Nephron (organoid): ENCODE measurements around the gene BCL7B.
A peak's percentile ranks its signal among the peaks of the same experiment; 100 is the strongest.
"Not testable (repeated sequence)": the region's sequence is repeated elsewhere in the genome, so short reads cannot be mapped to it uniquely, and the experiment has no call there.

Source experiments
- H3K27ac Mint-ChIP-seq, 3 experiments: 2 replicates each; pipeline ENCODE4 v1.8.0; 2020; ENCODE audit warnings: mixed read lengths in 3 of 3, mild to moderate bottlenecking in 2 of 3, moderate library complexity in 1 of 3
- H3K27me3 Mint-ChIP-seq: 2 replicates; pipeline ENCODE4 v1.8.0; 2021; ENCODE audit warnings: low read depth, mild to moderate bottlenecking, moderate library complexity, mixed read lengths
- H3K36me3 Mint-ChIP-seq: 2 replicates; pipeline ENCODE4 v1.8.0; 2020; ENCODE audit warnings: low read depth, mixed read lengths
- H3K4me1 Mint-ChIP-seq: 2 replicates; pipeline ENCODE4 v1.8.0; 2020; ENCODE audit warnings: mixed read lengths
- H3K4me3 Mint-ChIP-seq, 3 experiments: 2 replicates each; pipeline ENCODE4 v1.8.0; 2020; ENCODE audit warnings: mild to moderate bottlenecking in 3 of 3, mixed read lengths in 3 of 3, moderate library complexity in 2 of 3
- H3K9me3 Mint-ChIP-seq: 2 replicates; pipeline ENCODE4 v1.8.0; 2020; ENCODE audit warnings: mixed read lengths
- CTCF ChIP-seq, 3 experiments: fragments of 200-600 bp; sonication (generic); IDR thresholded peaks; one replicate each; pipeline ENCODE4 v1.5.0; 2021; ENCODE audit warnings: antibody characterized with exemption in 3 of 3; ENCODE audit not compliant: unreplicated experiment in 3 of 3

Gene BCL7B

DNA sequence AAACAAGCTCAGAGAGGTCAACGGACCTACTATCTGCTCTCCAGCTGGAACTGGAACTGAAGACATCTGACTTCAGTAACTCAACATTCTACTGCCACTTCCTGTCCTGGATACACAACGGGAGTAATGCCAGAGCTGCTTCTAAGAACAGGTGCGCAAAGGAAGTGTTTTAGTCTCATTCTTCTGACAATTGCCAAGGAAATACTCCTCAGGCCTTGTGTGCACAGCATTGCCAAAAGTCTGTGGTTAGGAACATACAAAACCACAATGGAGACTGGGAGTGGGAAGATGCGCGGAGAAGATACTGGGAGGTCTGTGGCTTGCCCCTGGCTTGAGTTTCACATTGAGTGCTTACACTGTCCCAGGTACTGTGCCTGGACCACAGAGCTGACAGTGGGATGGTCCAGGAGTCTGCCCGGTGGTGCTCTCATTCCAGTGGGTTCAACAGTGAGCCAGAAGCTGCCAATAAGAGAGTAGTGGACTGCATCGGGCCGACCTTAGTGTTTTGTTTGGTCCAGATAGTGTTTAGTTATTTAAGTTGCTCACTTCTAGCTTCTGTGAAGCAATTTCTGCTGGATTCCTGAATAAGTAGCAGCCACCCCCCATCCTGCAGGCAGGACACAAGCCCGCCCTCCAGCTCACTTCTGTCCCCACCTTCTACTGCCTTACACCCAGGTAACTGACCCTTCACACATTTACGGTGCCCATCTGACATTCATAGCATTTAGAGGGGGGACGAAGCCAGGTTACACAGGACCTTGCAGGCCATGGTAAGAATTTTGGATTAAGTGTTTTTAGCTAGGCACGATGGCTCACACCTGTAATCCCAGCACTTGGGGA is 10.6 kb upstream of the BCL7B start:
- no peaks in the 10 kb centered on the region for H3K4me1 Mint-ChIP-seq
- H3K27ac Mint-ChIP-seq = no peak overlapping the region
- H3K36me3 Mint-ChIP-seq = peaks cover 39% of the 10 kb centered on the region
- H3K27me3 Mint-ChIP-seq = no peaks in the 10 kb centered on the region
- TF ChIP-seq CTCF (IDR thresholded peaks at IDR 0.05; ENCODE audit: unreplicated experiment in 3 of 3) = no peak
- H3K4me3 Mint-ChIP-seq = no peak overlapping the region
- H3K9me3 Mint-ChIP-seq = no peaks in the 10 kb centered on the region

DNA sequence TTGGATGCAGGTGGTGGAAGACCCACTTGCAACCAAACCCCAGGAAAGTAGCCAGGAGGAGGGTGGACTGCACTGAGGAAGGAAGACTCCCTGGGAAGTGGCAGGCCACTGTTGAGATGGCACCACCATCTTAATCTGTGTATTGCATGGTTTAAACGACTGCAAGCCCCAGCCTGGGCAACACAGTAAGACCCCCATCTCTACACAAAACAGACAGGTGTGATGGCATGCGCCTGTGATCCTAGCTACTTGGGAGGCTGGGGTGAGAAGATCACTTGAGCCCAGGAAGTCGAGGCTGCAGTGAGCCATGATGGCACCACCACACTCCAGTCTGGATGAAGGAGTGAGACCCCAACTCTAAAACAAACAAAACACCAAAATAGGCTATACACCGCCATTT is 9.7 kb upstream of the BCL7B start:
- Mint-ChIP-seq H3K36me3 (peaks cover 30% of the 10 kb centered on the region), H3K4me1 (no peaks in the 10 kb centered on the region), H3K27me3 (no peaks in the 10 kb centered on the region), H3K9me3 (no peaks in the 10 kb centered on the region), H3K27ac (no peak overlapping the region), H3K4me3 (no peak overlapping the region)
- TF ChIP-seq CTCF (IDR thresholded peaks at IDR 0.05; ENCODE audit: unreplicated experiment in 3 of 3) = no peak

DNA sequence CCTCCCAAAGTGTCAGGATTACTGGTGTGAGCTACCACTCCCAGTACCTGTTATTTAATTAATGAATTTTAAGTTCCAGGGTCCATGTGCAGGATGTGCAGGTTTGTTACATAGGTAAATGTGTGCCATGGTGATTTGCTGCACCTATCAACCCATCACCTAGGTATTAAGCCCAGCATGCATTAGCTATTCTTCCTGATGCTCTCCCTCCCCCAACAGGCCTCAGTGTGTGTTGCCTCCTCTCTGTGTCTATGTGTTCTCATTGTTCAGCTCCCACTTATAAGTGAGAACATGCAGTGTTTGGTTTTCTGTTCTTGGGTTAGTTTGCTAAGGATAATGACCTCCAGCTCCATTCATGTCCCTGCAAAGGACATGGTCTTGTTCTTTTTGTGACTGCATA is 8.9 kb upstream of the BCL7B start:
- not testable (repeated sequence) for H3K27ac Mint-ChIP-seq, H3K4me3 Mint-ChIP-seq, H3K27me3 Mint-ChIP-seq, H3K9me3 Mint-ChIP-seq, H3K4me1 Mint-ChIP-seq
- H3K36me3 Mint-ChIP-seq = peaks cover 26% of the 10 kb centered on the region

DNA sequence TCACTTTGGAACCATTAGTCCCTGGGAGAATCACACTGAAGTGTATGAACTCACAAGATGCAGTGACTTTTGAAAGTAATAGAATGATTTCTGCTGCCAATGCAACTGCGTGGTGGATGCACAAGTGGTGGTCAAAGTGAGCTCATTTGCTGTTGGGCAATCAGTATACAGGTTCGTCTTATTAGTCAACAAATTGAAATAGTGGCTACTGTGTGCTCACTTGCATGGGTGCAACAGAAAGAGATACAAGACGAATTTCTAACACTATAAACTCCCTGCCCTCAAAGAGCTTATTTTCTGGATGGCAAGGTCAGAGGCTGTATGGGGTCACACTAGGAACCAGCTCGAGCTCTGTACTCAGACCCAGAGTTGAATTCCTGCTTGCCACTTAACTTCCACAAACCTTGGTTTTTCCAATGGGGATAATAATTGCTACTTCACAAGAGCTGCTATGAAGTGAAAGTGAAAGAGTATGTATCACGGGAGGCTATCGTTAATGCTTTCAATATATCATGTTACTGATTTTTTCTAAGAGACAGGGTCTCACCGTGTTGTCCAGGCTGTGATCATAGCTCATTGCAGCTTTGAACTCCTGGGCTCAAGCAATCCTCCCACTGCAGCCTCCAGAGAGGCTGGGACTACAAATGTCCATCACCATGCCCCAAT is 8.3 kb upstream of the BCL7B start:
- Mint-ChIP-seq H3K4me1 (peaks cover under 1% of the 10 kb centered on the region), H3K27ac (no peak overlapping the region), H3K9me3 (no peaks in the 10 kb centered on the region), H3K27me3 (no peaks in the 10 kb centered on the region), H3K36me3 (peaks cover 20% of the 10 kb centered on the region), H3K4me3 (no peak overlapping the region)
- TF ChIP-seq CTCF (IDR thresholded peaks at IDR 0.05; ENCODE audit: unreplicated experiment in 3 of 3) = no peak

DNA sequence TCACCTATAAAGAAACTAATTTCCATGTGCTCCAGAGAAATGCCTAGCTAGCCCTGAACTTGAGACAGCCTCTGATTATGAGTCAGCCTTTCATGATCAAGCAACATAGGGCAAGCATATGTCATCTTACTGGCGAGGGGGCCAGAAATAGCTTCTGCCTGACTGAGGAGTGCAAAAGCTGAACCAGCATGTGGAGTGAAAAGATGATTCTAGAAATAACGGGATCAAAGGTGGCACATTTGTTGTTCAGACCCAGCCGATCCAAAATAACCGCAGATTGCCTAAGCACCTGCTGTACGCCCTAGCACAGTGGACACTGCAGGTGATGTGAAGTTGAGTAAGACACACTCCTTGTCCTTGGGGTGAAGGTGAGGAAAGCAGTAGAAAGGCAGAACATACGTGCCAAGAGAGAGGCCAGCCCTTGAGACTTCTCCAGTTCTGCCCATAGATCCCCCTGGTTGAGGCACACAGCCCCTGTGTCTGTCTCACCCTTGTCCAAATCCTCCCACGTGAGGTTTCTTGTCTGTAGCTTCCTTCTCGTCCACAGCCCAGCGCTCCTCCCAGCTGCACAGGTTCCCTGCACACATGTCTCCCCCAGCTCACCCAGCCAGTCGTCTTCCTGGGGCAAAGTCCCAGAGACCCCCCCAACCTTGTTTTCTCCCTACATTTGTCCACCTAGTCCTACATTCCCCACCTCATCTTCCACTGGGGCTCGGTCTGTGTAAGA is 2.8 kb upstream of the BCL7B start:
- peak overlapping the region; percentile 34 to 72 (median 54) for H3K4me3 Mint-ChIP-seq
- peaks cover 4% of the 10 kb centered on the region for H3K27me3 Mint-ChIP-seq
- H3K36me3 Mint-ChIP-seq = no peaks in the 10 kb centered on the region
- peak overlapping the region; percentile 4 to 33 (median 26) for H3K27ac Mint-ChIP-seq
- TF ChIP-seq CTCF (IDR thresholded peaks at IDR 0.05; ENCODE audit: unreplicated experiment in 3 of 3) = no peak
- H3K9me3 Mint-ChIP-seq = no peaks in the 10 kb centered on the region
- peaks cover 26% of the 10 kb centered on the region for H3K4me1 Mint-ChIP-seq

GRCh38 chr7:73557108-73557396 is 438 bp downstream of the BCL7B start:
- H3K9me3 Mint-ChIP-seq = no peaks in the 10 kb centered on the region
- peak overlapping the region; percentile 82 to 90 (median 90) for H3K4me3 Mint-ChIP-seq
- H3K27ac Mint-ChIP-seq = peak overlapping the region; percentile 70 to 92 (median 74)
- peaks cover 4% of the 10 kb centered on the region for H3K27me3 Mint-ChIP-seq
- H3K36me3 Mint-ChIP-seq = peaks cover 11% of the 10 kb centered on the region
- TF ChIP-seq CTCF (IDR thresholded peaks at IDR 0.05; ENCODE audit: unreplicated experiment in 3 of 3) = no peak
- peaks cover 28% of the 10 kb centered on the region for H3K4me1 Mint-ChIP-seq
